ENCODE data around the gene TMPRSS6. TPM values are rescaled to one million over a fixed set of nuclear protein-coding genes. Genes with fewer than 3 reads are reported as not detected.

The TMPRSS6 gene
- total and polyA plus RNA-seq, 2 of the 13 experiments (the other 11 are each of a cell fraction or from before 2014, with no cell fraction given) = 4.2 to 4.8 TPM

GRCh38 chr22:37043828-37044538 lies 65.5 kb downstream of the TMPRSS6 start (continued):
- peak in 1 of 2 experiments; percentile 57; a peak in 1 of 4 replicates for TF ChIP-seq ATF4 (CRISPR knock-in tag; IDR thresholded peaks at IDR 0.05)
- TF ChIP-seq ONECUT2 (CRISPR knock-in tag; IDR thresholded peaks at IDR 0.05) = no peak
- TF ChIP-seq HMGXB3 (CRISPR knock-in tag; IDR thresholded peaks at IDR 0.05; ENCODE audit: borderline replicate concordance) = no peak
- TF ChIP-seq ZNF607 (CRISPR knock-in tag; IDR thresholded peaks at IDR 0.05; ENCODE audit: borderline replicate concordance) = peak; percentile 46; the same call in 1 of the 2 replicates
- no peak for TF ChIP-seq GPN1 (CRISPR knock-in tag; IDR thresholded peaks at IDR 0.05; ENCODE audit: borderline replicate concordance)
- TF ChIP-seq PAXIP1 (CRISPR knock-in tag; conservative IDR thresholded peaks at IDR 0.05) = peak; percentile 91
- TF ChIP-seq TEAD3 (CRISPR knock-in tag; optimal IDR thresholded peaks at IDR 0.05; ENCODE audit: borderline replicate concordance) = peak; percentile 29
- TF ChIP-seq ZNF138 (CRISPR knock-in tag; IDR thresholded peaks at IDR 0.05; ENCODE audit: low read depth) = no peak
- TF ChIP-seq SSRP1 (CRISPR knock-in tag; IDR thresholded peaks at IDR 0.05) = no peak
- no peak for TF ChIP-seq ZNF264 (CRISPR knock-in tag; IDR thresholded peaks at IDR 0.05)
- TF ChIP-seq ZNF777 (CRISPR knock-in tag; IDR thresholded peaks at IDR 0.05) = peak; percentile 74
- no peak for TF ChIP-seq AKAP8 (CRISPR knock-in tag; IDR thresholded peaks at IDR 0.05)
- no peak for TF ChIP-seq ZNF282 (IDR thresholded peaks at IDR 0.05; ENCODE audit: partially characterized antibody)
- TF ChIP-seq ZSCAN29 (CRISPR knock-in tag; conservative IDR thresholded peaks at IDR 0.05) = no peak
- peak; percentile 59; the same call in 1 of the 2 replicates for TF ChIP-seq MYC (CRISPR knock-in tag; IDR thresholded peaks at IDR 0.05; ENCODE audit: borderline replicate concordance)
- TF ChIP-seq ZNF274 (CRISPR knock-in tag; IDR thresholded peaks at IDR 0.05) = peak; percentile 79; the same call in 1 of the 2 replicates
- no peak for TF ChIP-seq ZNF558 (CRISPR knock-in tag; IDR thresholded peaks at IDR 0.05; ENCODE audit: borderline replicate concordance)
- TF ChIP-seq SALL2 (CRISPR knock-in tag; IDR thresholded peaks at IDR 0.05) = peak; percentile 84
- peak; percentile 60; the same call in 1 of the 2 replicates for TF ChIP-seq ZNF619 (CRISPR knock-in tag; IDR thresholded peaks at IDR 0.05)
- no peak for TF ChIP-seq THYN1 (CRISPR knock-in tag; IDR thresholded peaks at IDR 0.05; ENCODE audit: borderline replicate concordance, low read depth)
